ENCODE measurements around the gene ARHGAP42.

Gene ARHGAP42

DNA sequence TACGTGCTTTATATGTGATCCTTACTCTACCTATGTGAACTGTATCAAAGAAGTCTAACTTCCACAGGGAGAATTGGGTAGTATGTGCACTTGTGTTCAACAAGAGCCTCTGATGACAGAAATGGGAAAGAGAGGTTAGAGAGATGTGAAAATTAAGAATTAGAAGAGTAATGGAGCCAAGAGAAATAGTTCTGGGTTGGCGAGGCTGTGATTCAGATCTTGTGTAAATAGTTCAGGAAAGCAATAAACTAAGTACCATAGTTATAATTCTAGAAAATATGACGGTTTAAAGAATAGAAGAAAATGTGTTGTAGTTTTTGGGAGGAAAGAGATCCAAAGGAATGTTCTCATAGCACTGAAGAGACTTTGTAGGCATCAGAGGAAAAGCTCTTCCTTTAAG, 112.4 kb downstream of the ARHGAP42 start:
- Histone ChIP-seq H3K9ac (ENCODE audit: low read depth, low read length) (no peak overlapping the region), H3K27me3 (ENCODE audit: insufficient read depth, low read length, poor library complexity) (no peaks in the 10 kb centered on the region), H4K20me1 (ENCODE audit: insufficient read depth, low read length) (no peaks in the 10 kb centered on the region), H3K4me3 (ENCODE audit: low read depth in 1 of 2, low read length in 2 of 2) (no peak overlapping the region), H2AFZ (ENCODE audit: low read depth, low read length) (no peak overlapping the region), H3K4me1 (ENCODE audit: insufficient read depth, low read length) (no peaks in the 10 kb centered on the region), H3K36me3 (ENCODE audit: insufficient read depth, low read length) (no peaks in the 10 kb centered on the region), H3K27ac (ENCODE audit: low read length) (no peak overlapping the region), H3K9me3 (ENCODE audit: insufficient read depth, low read length, severe bottlenecking) (no peaks in the 10 kb centered on the region), H3K79me2 (ENCODE audit: insufficient read depth, low read length) (no peaks in the 10 kb centered on the region), H3K4me2 (ENCODE audit: insufficient read depth, low read length) (no peak overlapping the region)
- TF ChIP-seq EZH2 (IDR thresholded peaks at IDR 0.05; ENCODE audit: borderline replicate concordance, low read depth, low read length, severe bottlenecking): no peak
- TF ChIP-seq, protein P1, sequence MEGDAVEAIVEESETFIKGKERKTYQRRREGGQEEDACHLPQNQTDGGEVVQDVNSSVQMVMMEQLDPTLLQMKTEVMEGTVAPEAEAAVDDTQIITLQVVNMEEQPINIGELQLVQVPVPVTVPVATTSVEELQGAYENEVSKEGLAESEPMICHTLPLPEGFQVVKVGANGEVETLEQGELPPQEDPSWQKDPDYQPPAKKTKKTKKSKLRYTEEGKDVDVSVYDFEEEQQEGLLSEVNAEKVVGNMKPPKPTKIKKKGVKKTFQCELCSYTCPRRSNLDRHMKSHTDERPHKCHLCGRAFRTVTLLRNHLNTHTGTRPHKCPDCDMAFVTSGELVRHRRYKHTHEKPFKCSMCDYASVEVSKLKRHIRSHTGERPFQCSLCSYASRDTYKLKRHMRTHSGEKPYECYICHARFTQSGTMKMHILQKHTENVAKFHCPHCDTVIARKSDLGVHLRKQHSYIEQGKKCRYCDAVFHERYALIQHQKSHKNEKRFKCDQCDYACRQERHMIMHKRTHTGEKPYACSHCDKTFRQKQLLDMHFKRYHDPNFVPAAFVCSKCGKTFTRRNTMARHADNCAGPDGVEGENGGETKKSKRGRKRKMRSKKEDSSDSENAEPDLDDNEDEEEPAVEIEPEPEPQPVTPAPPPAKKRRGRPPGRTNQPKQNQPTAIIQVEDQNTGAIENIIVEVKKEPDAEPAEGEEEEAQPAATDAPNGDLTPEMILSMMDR (IDR thresholded peaks at IDR 0.05; ENCODE audit: borderline replicate concordance, extremely low read depth, low read length, poor library complexity, severe bottlenecking): no peak
- no peak for DNase-seq
- no peak for ATAC-seq (ENCODE audit: insufficient read depth, low read depth)

DNA sequence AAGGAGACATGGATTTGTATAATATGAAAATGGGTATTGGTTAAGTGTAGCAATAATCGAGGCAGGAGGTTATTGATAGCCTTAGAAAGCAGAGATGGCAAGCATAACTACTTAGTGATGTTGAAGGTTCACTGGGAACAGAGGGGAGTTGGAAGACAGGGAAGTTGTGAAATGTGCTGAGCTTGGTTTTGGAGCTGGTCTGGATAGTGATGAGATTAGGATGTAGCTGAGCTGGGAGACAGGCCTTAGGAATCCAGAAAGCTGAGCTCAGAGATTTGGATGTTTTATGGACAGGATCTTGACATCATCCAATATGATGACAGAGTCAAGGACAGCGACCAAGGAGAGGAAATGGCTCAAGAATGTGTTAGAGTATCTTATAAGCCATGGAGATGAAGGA, 113.1 kb downstream of the ARHGAP42 start:
- Histone ChIP-seq H3K9me3 (ENCODE audit: insufficient read depth, low read length, severe bottlenecking) (no peaks in the 10 kb centered on the region), H3K79me2 (ENCODE audit: insufficient read depth, low read length) (no peaks in the 10 kb centered on the region), H3K4me2 (ENCODE audit: insufficient read depth, low read length) (no peak overlapping the region), H3K36me3 (ENCODE audit: insufficient read depth, low read length) (no peaks in the 10 kb centered on the region), H3K4me3 (ENCODE audit: low read depth in 1 of 2, low read length in 2 of 2) (no peak overlapping the region), H3K27ac (ENCODE audit: low read length) (no peak overlapping the region), H2AFZ (ENCODE audit: low read depth, low read length) (no peak overlapping the region), H3K4me1 (ENCODE audit: insufficient read depth, low read length) (no peaks in the 10 kb centered on the region), H3K9ac (ENCODE audit: low read depth, low read length) (no peak overlapping the region), H4K20me1 (ENCODE audit: insufficient read depth, low read length) (no peaks in the 10 kb centered on the region), H3K27me3 (ENCODE audit: insufficient read depth, low read length, poor library complexity) (no peaks in the 10 kb centered on the region)
- ATAC-seq (ENCODE audit: insufficient read depth, low read depth) (no peak), DNase-seq (no peak)
- TF ChIP-seq EZH2 (IDR thresholded peaks at IDR 0.05; ENCODE audit: borderline replicate concordance, low read depth, low read length, severe bottlenecking): no peak
- TF ChIP-seq, protein P1 (IDR thresholded peaks at IDR 0.05; ENCODE audit: borderline replicate concordance, extremely low read depth, low read length, poor library complexity, severe bottlenecking): no peak

DNA sequence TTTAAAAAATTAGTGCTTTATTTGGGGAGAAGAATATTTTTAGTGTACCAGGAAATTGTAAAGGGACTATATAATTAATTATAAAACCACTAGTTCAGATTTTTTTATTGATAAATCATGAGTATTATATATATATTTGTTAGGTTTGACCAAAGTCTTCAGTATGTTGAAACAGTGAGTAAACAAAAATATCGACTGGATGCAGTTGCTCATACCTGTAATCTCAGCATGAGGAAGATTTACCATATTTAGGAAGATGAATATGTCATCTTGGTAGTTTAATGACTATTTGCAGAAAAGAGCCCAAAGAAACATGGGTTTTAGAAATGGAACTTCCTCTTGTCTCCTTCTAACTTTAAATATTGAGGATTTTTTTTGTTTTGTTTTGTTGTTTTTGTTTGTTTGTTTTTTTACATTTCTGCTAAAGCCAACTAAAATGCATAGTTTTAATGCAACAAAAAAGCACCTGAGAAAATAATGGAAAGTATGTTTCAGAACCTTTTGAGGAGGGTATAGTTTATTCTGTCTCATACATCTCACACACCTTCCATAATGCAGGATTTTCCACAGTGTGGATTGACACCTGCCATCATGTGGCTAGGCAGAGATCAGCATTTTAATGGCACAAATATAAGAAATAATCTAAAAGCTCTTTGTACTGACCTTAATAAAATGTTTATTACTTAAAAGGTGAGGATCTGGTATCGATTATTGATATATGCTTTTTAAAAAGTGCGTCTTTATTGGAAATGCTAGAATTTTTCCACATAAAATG, 114.3 kb downstream of the ARHGAP42 start:
- Histone ChIP-seq H2AFZ (ENCODE audit: low read depth, low read length) (no peak overlapping the region), H3K4me3 (ENCODE audit: low read depth in 1 of 2, low read length in 2 of 2) (no peak overlapping the region), H3K4me1 (ENCODE audit: insufficient read depth, low read length) (no peaks in the 10 kb centered on the region), H3K79me2 (ENCODE audit: insufficient read depth, low read length) (no peaks in the 10 kb centered on the region), H3K4me2 (ENCODE audit: insufficient read depth, low read length) (no peak overlapping the region), H3K9me3 (ENCODE audit: insufficient read depth, low read length, severe bottlenecking) (no peaks in the 10 kb centered on the region), H3K27ac (ENCODE audit: low read length) (no peak overlapping the region), H4K20me1 (ENCODE audit: insufficient read depth, low read length) (no peaks in the 10 kb centered on the region), H3K9ac (ENCODE audit: low read depth, low read length) (no peak overlapping the region), H3K36me3 (ENCODE audit: insufficient read depth, low read length) (no peaks in the 10 kb centered on the region), H3K27me3 (ENCODE audit: insufficient read depth, low read length, poor library complexity) (no peaks in the 10 kb centered on the region)
- TF ChIP-seq, protein P1 (IDR thresholded peaks at IDR 0.05; ENCODE audit: borderline replicate concordance, extremely low read depth, low read length, poor library complexity, severe bottlenecking): no peak
- no peak for TF ChIP-seq EZH2 (IDR thresholded peaks at IDR 0.05; ENCODE audit: borderline replicate concordance, low read depth, low read length, severe bottlenecking)
- DNase-seq (no peak), ATAC-seq (ENCODE audit: insufficient read depth, low read depth) (no peak)

Measured in DND-41 (cell line).